NCI-H1436 (cell line): Measurements from ENCODE around the gene PLEKHH2.
"Not testable (repeated sequence)": the region's sequence is repeated elsewhere in the genome, so short reads cannot be mapped to it uniquely, and the experiment has no call there.

Source experiments
- DNase-seq: peaks from one replicate; lab custom pipeline; 2025; lab: John Stamatoyannopoulos, UW

PLEKHH2 gene

GRCh38 chr2:43637030-43637803 is at the start of gene PLEKHH2:
PLEKHH2 (plus strand) TSS chr2:43637260; CDS start chr2:43644674, 7,414 bp downstream.
- DNase-seq, result peak; percentile 86

- DNase-seq, result no peak
Measured at GRCh38 chr2:43592443-43592842, 44.6 kb upstream of the PLEKHH2 start.

- no peak for DNase-seq
Measured at GRCh38 chr2:43593254-43593653, 43.8 kb upstream of the PLEKHH2 start.

- DNase-seq, result no peak
Measured at GRCh38 chr2:43594875-43595274, 42.2 kb upstream of the PLEKHH2 start.

- peak; percentile 98 for DNase-seq
Measured at GRCh38 chr2:43595603-43596412, 41.3 kb upstream of the PLEKHH2 start, which contains the start of gene THADA. THADA (minus strand) TSS chr2:43596038; CDS start chr2:43592392, 3,646 bp downstream.

- not testable (repeated sequence) for DNase-seq
Measured at GRCh38 chr2:43600596-43600995, 36.5 kb upstream of the PLEKHH2 start.

- no peak for DNase-seq
Measured at GRCh38 chr2:43604674-43605073, 32.4 kb upstream of the PLEKHH2 start.

- peak; percentile 17 for DNase-seq
Measured at GRCh38 chr2:43605079-43605655, 31.9 kb upstream of the PLEKHH2 start.

GRCh38 chr2:43605851-43606250 is 31.2 kb upstream of the PLEKHH2 start:
- DNase-seq, result no peak

- peak; percentile 32 for DNase-seq
Measured at GRCh38 chr2:43609290-43609918, 27.7 kb upstream of the PLEKHH2 start.

- no peak for DNase-seq
Measured at GRCh38 chr2:43610361-43610760, 26.7 kb upstream of the PLEKHH2 start.

GRCh38 chr2:43611987-43612894 is 24.8 kb upstream of the PLEKHH2 start:
- peak; percentile 55 for DNase-seq

- DNase-seq, result no peak
Measured at GRCh38 chr2:43612944-43613343, 24.1 kb upstream of the PLEKHH2 start.

GRCh38 chr2:43616967-43617680 is 19.9 kb upstream of the PLEKHH2 start:
- no peak for DNase-seq

GRCh38 chr2:43619511-43619910 is 17.5 kb upstream of the PLEKHH2 start:
- DNase-seq, result no peak

GRCh38 chr2:43622931-43623451 is 14.1 kb upstream of the PLEKHH2 start:
- DNase-seq, result no peak

GRCh38 chr2:43631618-43632317 is 5.3 kb upstream of the PLEKHH2 start:
- DNase-seq, result no peak

- DNase-seq, result peak; percentile 54
Measured at GRCh38 chr2:43634604-43635306, 2.3 kb upstream of the PLEKHH2 start.

GRCh38 chr2:43636153-43636552 is 907 bp upstream of the PLEKHH2 start:
- not testable (repeated sequence) for DNase-seq
